HG03097 (cell line): Measurements from ENCODE around the gene DACT2.
"Not testable (repeated sequence)": the region's sequence is repeated elsewhere in the genome, so short reads cannot be mapped to it uniquely, and the experiment has no call there.

ENCODE experiments used
- ATAC-seq: cut with Tn5 transposase; IDR thresholded peaks from one replicate; pipeline ENCODE4 v1.9.1; 2021; ENCODE audit not compliant: unreplicated experiment, low FRiP score

DACT2 gene

DNA sequence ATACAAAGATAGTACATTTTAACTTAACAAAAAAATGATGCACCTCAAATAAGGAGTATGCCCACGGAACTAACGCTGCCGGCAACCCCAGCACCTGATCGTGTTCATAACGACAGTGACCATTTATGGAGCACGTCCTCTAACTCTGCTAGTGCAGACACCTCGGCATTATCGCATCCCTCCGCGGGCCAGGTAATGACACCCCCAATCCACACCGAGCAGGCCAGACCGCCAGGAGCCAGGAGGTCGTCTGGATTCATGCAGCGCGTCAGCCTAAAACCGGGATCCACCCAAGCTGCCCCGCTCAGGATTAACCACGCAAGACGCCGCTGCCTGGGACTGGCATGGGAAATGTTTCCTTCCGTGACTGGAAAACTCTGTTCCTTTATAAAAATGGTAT lies 34.1 kb downstream of the DACT2 start:
- ATAC-seq: no peak

DNA sequence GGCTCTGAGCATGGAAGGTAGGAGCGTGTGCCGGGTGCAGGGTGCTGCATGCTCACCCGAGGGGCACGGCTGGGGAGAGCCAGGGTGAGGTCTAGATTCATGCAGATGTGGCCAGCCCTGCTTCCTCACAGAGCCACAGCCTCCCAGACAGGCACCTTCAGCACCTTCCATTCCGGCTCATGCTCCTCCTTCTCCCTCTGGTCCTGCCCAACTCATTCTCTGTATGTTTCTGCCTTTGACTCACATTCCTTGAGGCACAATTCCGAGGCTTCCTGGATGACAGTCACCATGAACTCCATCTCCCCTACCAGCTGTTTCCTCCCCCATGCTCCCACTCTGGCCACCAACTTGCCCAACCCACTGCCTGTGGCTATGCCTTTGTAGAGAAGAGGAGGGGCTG lies 35.4 kb downstream of the DACT2 start:
- no peak for ATAC-seq

DNA sequence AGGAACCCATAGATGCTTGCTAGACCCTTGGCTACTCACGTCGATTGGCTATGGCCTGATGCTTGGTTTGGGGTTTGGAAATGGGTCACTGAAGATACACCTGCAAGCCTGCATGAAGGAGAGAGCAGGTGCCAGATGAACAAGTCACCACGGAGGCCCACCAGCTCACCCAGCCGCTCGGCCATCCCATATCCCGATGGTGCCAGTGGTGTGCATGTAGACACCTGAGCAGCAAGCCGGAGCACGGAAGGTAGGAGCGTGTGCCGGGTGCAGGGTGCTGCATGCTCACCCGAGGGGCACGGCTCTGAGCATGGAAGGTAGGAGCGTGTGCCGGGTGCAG lies 35.9 kb downstream of the DACT2 start:
- ATAC-seq: no peak

DNA sequence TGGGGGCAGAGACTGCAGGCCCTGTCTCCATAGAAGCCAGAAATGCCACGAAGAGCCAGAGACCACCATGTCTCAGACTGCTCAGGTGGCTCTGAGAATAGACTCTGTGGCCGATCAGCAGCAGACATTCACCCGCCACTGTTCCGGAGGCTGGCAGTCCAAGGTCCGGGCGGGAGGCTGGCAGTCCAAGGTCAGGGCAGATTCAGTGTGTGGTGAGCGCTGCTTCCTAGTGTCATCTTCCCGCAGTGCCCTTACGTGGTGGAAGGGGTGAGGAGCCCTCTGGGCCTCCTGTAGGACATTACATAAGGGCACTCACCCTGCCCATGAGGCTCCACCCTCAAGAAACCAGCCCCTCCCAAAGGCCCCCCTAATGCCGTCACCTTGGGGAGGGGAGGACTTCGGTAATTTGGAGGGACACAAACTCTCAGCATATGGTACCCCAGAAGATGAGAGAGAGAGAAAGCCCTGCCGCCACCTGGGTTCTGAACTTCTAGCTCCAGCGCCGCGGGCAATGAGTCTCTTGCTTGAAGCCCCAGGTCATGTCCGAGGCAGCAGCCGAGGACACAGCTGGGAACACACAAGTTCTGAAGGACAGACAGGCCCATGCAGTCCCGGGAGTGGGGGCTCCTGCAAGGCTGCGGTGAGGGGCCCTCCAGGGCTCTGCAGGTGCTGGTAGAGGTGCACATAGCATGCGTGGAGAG lies 36.4 kb downstream of the DACT2 start:
- no peak for ATAC-seq

DNA sequence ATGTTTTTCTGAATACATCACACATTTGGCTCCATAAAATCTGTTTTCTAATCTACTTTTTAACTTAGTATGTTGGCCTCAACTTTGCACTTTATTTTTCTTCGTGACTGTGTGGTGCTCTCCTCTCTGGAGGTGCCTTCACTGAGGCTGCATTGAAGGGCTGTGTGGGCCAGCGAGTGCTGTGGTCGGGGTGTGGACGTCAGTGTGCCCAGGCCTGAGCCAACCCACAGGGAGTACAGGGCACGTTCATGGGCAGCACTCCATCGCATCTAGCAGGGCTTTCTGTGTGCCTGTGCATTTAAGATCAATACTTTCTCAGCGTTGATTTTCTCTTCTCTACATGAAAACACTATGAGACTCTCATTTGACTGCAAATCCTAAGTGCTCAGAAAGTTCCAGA lies 37.8 kb downstream of the DACT2 start:
- no peak for ATAC-seq

DNA sequence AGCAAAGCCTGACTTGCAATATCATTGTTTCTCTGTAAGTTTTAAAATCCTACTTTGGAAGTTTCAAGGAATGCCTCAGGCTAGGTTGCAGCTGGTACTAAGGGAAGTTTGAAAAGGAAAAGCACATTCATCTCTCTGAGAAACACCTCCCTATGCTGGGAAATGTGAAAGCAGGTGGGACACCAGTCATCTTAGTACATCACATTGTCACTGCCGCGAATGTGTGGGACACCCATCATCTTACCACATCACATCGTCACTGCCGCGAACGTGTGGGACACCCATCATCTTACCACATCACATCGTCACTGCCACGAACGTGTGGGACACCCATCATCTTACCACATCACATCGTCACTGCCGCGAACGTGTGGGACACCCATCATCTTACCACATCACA lies 38.3 kb downstream of the DACT2 start:
- not testable (repeated sequence) for ATAC-seq

DNA sequence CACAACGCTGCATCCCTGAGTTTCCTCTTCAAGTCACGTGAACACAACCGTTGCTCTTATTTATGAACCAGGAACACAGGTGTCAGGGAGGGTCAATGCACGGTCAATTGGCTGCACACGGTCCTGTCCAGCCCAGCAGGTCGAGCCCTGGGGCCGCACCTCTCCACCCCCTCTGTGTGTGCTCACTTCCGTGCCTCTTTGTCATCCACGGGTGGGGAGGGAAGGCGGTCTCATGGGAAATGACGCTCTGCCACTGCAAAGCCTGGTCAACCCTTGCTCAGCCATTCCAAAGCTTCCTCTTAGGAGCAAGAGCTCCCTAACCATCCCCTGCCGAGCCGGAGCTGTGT lies 38.7 kb downstream of the DACT2 start:
- no peak for ATAC-seq

DNA sequence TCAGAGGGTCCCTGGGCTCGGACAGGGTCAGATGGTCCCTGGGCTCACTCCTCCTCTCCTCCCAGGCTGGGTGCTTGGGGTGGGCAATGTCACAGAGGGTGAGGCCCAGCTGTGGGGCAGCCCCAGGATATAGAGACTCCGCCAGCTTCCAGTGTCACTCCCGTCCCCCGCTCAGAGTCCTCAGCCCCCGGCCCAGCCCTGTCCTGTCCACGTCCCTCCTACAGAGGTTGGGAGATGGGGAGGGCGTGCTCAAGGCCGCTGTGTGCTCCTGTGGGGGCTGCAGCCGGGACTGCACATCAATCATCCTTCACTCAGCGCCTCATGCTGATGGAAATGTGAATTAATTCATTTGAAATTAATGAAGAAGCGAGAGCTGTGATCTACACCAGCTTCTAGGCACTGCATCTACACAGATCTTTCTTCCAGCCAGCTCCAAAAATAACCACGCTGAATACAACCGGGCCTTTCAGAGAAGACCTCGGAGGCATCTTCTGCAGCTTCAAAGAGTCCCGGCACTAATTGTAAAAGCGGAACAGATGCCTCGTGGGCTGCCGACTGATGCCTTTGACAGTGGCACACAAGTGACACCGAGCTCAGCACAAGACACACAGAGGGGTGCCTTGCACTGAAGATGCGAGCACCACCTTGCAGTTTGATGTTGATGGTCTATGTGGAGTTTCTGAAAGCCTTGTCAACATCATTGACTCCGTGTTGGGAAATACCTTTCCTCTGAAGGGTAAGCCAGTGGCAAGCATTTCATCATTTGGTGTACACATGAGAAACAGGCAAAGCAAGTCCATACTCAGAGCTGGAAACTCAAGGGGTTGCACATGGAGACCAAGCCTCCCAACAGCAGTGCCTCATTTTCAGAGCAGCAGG lies 39.3 kb downstream of the DACT2 start:
- ATAC-seq: no peak

DNA sequence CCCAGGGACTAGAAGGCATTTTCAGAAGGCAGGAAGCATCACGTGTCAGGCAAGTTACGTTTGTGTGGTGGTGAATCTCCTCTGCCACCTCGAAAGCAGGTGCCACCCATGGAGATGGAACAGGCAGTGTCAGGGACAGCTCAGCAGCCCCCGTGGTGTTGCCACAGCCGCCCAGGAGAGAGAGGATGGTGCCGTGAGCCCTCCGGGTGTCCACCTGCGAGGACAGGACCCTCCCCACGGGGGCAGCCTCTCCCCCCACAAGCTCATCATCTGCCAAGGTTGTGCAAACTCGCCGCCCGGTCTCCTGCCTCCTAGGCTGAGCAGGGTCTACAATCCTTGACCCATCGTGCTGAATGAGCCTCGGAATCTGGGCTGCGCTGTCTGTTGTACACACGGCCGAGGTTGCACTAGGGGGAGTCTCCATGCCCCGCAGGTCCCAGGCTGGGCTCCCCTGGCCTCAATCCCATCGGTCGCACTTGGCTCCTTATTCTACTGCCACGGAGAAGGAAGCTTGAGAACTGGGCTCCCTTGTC lies 40.1 kb downstream of the DACT2 start:
- no peak for ATAC-seq

DNA sequence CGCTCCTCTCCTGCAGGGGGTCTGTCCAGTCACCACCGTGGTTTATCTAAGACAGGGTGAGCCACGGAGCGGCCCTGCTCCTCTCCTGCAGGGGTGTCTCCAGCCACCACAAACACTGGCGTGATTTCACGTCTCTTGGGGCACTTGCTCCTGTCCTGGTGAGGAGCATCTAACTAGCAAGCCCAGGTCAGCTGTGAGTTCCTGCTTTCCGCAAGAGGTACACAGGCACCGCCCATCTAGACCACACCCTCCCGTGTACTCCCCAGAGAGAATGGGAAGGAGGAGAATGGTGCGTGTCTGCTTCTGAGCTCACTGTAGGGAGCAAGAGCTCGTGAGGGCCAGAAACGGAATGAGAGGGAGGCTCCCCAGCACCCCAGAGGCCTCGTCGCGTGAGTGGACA lies 40.7 kb downstream of the DACT2 start:
- ATAC-seq: no peak

DNA sequence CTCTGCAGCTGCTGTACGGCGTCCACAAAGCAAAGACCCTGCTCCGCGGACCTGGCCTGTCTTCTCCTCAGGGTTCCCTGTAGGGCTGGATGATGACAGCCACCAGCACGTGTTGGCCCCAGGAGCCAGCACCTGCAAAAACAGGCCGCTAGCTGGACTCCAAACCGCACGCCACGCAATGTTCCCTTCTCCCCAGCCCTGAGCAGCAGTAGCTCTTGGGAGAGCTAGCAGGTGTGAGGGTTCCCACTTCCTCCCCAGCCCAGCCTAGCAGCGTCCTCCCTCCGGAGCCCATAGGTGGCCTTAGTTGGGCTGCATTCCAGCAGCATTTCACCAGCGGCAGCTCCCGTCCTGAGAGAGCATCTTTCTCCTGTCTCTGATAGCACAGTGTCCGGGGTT lies 42.3 kb downstream of the DACT2 start:
- ATAC-seq: no peak

DNA sequence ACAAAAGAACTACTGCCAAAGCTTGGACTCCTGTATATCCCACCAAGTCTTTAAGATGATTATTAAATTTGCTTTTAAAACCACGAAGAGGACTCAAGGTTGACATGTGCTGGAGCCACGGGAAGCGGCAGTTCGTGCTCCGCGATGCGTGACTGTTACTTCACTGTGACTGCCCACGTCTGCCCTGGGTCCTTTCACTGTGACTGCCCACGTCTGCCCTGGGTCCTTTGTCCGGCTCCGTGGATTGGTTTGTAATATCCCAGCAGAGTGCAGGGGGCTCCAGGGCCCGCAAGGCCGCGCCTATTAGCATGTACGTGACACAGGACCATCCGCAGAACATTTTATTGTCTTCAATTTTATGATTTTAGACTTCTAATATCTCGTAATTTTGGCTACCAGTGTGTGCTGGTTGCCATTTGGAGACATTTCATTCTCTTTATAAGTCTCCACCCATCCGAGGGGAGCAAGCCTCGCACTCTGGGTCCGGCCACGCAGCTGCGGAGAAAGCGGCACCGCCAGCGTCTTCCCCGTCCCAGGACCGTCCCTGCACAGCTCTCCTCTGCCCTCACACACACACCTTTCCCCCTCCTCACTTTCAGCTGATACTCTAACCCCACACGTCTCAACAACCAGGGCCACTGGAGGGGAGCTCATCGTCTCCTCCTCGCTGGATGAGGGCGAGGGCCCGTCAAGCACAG lies 42.9 kb downstream of the DACT2 start:
- ATAC-seq: no peak

DNA sequence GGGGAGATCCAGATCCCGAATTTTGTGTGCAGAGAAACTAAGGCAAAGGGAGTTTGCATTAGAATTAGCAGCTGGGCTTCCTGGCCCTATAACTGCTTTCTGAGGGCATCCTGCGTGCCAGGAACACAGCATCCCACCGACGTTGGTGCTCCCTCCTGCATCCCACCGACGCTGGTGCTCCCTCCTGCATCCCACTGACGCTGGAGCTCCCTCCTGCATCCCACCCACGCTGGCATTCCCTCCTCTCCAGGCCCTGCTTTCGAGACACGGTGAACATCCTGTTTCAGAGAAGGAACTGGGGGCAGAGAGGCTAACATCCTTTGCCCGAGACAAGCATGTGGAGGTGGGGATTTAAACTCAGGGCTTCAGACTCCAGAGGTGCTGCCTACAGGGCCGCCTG lies 44.4 kb downstream of the DACT2 start:
- no peak for ATAC-seq

DNA sequence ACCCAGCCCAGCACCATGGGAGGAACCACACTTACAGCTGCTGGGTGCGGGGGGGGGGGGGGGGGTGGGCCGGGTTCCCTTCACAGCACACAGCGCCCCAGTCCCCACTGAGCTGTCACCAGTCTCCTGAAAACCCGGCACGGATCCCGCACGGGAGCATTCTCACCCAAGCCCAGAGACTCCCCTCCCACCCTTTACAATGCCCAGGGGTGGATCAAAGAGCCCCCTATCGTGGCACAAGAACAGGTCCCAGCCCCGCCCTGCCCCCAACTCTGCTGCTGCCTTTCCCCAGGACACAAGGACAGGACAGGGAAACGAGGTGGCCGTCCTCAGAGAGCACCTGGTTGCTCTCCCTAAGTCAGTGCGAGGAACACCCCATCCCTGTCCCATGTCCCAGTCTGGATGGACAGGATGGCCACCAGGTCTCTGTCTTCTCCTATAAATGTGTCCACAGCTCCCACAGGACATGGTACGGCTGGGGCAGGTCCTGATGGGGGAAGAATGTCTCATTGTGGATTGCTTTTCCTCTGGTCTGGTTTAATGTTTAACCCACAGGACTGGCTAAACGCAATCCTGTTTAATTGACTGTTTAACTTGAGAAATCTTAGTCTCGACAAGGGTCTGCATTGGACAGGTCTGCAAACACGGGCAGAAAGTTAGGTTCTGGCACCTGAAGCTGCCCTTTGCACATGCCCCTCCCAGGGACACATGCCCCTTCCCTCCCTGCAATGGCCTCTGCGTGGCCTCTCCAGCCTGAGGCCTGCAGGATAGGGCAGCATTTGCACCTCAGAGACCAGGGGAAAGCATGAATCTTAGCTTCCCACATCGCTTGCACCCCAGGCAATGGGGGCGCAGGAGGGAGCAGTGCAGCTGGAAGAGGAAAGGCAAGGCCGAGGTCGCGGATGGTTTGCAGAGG lies 45.3 kb downstream of the DACT2 start:
- no peak for ATAC-seq

DNA sequence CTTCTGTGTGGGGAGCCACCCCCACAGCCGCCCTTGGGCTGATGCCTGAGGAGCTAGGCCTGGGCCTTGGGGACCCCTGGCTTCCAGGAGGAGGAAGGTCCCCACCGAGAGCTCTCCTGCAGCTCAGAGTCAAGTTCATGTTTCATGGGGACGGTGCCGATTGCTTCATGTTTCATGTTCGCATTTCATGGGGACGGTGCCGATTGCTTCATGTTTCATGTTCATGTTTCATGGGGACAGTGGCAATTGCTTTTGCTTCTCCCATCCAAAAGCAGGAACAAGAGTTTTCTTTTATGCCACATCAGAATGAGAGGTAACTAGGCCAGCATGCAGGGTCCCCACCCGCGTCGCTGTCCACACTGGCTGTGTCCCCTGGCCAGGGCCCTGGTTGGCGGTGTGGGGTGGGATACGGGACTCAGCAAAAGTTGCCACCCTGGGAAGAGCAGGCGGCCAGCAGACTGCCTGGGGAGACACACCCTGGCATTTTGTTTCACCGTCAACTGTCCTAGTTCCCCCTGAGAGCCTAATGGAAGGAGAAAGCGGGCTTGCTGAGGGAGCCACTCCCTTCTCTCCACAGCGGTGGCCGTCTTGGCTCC lies 46.0 kb downstream of the DACT2 start:
- no peak for ATAC-seq

DNA sequence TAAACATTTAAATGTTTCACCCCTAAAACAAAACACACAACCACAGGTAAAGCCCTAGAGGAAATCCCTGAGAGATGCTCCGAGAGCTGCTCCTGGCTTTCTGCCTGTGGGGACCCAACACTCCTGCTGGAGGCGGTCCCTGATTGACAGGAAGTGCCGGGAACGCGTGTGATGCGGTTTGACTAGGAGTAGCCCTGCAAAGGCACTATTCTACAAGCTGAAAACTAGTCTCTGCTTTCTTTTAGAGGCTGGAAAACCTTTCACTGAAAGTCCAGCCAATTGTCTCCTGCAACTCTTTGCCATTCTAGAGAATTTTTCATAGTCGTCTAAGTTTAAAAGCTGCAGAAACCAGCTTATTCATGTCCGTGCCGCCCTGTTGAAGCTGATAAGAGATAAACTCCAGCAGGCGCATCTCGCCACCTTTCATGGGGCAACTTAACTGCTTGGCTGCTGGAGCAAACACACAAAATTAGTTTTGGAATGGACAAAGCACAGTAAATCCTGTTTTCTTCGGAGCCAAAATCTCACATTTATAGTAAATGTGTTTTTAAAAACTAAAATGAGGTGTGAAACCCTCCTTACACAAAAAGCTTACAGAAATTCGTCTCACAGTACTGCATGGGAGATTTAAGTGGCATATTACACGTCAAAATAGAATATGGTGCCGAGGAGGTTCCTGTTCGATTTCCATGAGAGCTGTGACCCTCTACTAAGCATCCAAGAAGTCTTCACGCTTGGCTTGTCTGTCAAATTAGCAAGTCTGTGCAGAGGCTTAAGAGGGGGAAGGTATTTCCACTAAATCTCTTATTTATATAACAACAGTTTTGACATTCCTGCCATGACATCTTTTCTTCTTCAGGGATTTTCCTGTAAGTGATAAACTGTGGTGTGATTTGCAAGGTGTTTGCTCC lies 46.9 kb downstream of the DACT2 start:
- no peak for ATAC-seq

DNA sequence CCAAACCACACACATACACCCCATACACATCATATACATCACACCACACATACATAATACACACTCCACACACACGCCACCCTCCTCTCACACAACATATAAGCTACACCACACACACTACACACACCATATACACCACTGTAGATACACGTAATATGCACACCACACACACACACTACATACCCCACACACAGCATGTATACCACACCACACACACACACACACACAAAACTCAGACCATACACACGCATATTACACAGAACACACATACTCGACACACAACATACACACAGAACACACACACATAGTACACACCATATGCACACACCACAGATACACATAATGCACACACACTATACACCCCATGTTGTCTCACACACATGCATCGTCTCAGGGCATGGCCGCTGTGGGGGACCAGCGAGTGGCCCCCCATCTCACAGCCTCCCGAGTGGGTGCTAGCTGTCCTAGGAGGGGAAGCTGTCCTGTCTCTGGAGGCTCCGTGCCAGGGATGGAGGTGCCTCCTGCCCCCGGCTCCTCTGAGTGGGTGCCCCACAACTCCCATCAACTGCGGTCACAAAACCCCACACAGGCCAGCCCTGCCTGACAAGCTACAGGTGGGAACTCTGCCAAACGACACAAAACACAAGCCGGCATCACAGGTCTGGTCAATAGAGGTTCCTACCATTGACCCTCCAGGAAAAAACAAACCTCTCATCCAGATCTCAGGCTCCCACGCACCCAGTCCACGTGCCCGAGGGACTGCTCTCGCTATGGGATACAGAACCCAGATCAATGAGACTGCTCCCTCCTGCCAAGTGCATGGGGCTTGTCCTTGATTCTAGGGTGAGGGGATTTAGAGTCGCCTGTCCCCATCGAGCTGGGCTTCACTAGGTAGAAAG lies 49.1 kb downstream of the DACT2 start:
- no peak for ATAC-seq
